Measurements from ENCODE around the gene MIOS. TPM values are rescaled to one million over a fixed set of nuclear protein-coding genes. Genes with fewer than 3 reads are reported as not detected.

MIOS gene
- total RNA-seq, 1 donor from 2014 or later: 62.0 TPM

GRCh38 chr7:7614018-7614741, 47.5 kb downstream of the MIOS start:
- H3K36me3 ChIP-seq: no peaks in the 10 kb centered on the region
- H3K79me2 ChIP-seq (ENCODE audit: low read depth): no peaks in the 10 kb centered on the region
- Mint-ChIP-seq H3K4me1 (no peaks in the 10 kb centered on the region), H3K9me3 (no peaks in the 10 kb centered on the region), H3K4me3 (no peak overlapping the region), H3K36me3 (no peaks in the 10 kb centered on the region), H3K27ac (no peak overlapping the region), H3K27me3 (ENCODE audit: insufficient read depth, low read depth) (peaks cover 2% of the 10 kb centered on the region)
- H3F3A ChIP-seq (ENCODE audit: low read depth): no peaks in the 10 kb centered on the region
- H3K4me1 ChIP-seq: no peaks in the 10 kb centered on the region
- no peak for TF ChIP-seq EZH2phosphoT487 (IDR thresholded peaks at IDR 0.05)
- TF ChIP-seq CTCF (IDR thresholded peaks at IDR 0.05): no peak
- TF ChIP-seq EZH2 (IDR thresholded peaks at IDR 0.05): no peak
- no peaks in the 10 kb centered on the region for H3K27me3 ChIP-seq
- no peaks in the 10 kb centered on the region for H4K20me1 ChIP-seq (ENCODE audit: low read depth)
- no peaks in the 10 kb centered on the region for H3K9me3 ChIP-seq (ENCODE audit: low read depth)
- H3K4me2 ChIP-seq: no peak overlapping the region
- DNase-seq (ENCODE audit: low spot score): no peak
- H2AFZ ChIP-seq (replicated peaks): no peak overlapping the region
- H3K4me3 ChIP-seq: no peak overlapping the region
- no peak overlapping the region for H3K9ac ChIP-seq
- H3K27ac ChIP-seq: no peak overlapping the region

- H3K9me3 Mint-ChIP-seq: no peaks in the 10 kb centered on the region
- DNase-seq (ENCODE audit: low spot score): no peak
- no peaks in the 10 kb centered on the region for H3K36me3 Mint-ChIP-seq
- no peaks in the 10 kb centered on the region for H3F3A ChIP-seq (ENCODE audit: low read depth)
- no peaks in the 10 kb centered on the region for H3K79me2 ChIP-seq (ENCODE audit: low read depth)
- no peaks in the 10 kb centered on the region for H3K4me1 Mint-ChIP-seq
- no peak overlapping the region for H3K4me2 ChIP-seq
- no peak overlapping the region for H3K4me3 ChIP-seq
- no peak overlapping the region for H3K27ac Mint-ChIP-seq
- TF ChIP-seq CTCF (IDR thresholded peaks at IDR 0.05) (no peak), EZH2phosphoT487 (IDR thresholded peaks at IDR 0.05) (no peak)
- H3K27me3 ChIP-seq: no peaks in the 10 kb centered on the region
- no peaks in the 10 kb centered on the region for H3K36me3 ChIP-seq
- H3K27ac ChIP-seq: no peak overlapping the region
- no peaks in the 10 kb centered on the region for H4K20me1 ChIP-seq (ENCODE audit: low read depth)
- peaks cover 2% of the 10 kb centered on the region for H3K27me3 Mint-ChIP-seq (ENCODE audit: insufficient read depth, low read depth)
- H3K4me1 ChIP-seq: no peaks in the 10 kb centered on the region
- H3K9ac ChIP-seq: no peak overlapping the region
- H3K9me3 ChIP-seq (ENCODE audit: low read depth): no peaks in the 10 kb centered on the region
- H3K4me3 Mint-ChIP-seq: no peak overlapping the region
- no peak overlapping the region for H2AFZ ChIP-seq (replicated peaks)
Measured at GRCh38 chr7:7617550-7617949, 50.9 kb downstream of the MIOS start.

- Histone ChIP-seq H3K79me2 (ENCODE audit: low read depth) (no peaks in the 10 kb centered on the region), H3K9me3 (ENCODE audit: low read depth) (no peaks in the 10 kb centered on the region), H3K27me3 (no peaks in the 10 kb centered on the region), H3K4me3 (no peak overlapping the region), H3K4me1 (no peaks in the 10 kb centered on the region), H3K27ac (no peak overlapping the region), H3K4me2 (no peak overlapping the region), H2AFZ (replicated peaks) (no peak overlapping the region), H3K9ac (no peak overlapping the region), H4K20me1 (ENCODE audit: low read depth) (no peaks in the 10 kb centered on the region), H3F3A (ENCODE audit: low read depth) (no peaks in the 10 kb centered on the region), H3K36me3 (no peaks in the 10 kb centered on the region)
- Mint-ChIP-seq H3K36me3 (no peaks in the 10 kb centered on the region), H3K4me1 (no peaks in the 10 kb centered on the region), H3K27me3 (ENCODE audit: insufficient read depth, low read depth) (peaks cover 2% of the 10 kb centered on the region), H3K4me3 (no peak overlapping the region), H3K27ac (no peak overlapping the region), H3K9me3 (no peaks in the 10 kb centered on the region)
- DNase-seq (ENCODE audit: low spot score): no peak
- TF ChIP-seq EZH2 (IDR thresholded peaks at IDR 0.05): no peak
- TF ChIP-seq CTCF (IDR thresholded peaks at IDR 0.05): no peak
- TF ChIP-seq EZH2phosphoT487 (IDR thresholded peaks at IDR 0.05): no peak
Measured at GRCh38 chr7:7618410-7618809, 51.7 kb downstream of the MIOS start.
